ENCODE measurements around the gene PTPRE.

Gene PTPRE

DNA sequence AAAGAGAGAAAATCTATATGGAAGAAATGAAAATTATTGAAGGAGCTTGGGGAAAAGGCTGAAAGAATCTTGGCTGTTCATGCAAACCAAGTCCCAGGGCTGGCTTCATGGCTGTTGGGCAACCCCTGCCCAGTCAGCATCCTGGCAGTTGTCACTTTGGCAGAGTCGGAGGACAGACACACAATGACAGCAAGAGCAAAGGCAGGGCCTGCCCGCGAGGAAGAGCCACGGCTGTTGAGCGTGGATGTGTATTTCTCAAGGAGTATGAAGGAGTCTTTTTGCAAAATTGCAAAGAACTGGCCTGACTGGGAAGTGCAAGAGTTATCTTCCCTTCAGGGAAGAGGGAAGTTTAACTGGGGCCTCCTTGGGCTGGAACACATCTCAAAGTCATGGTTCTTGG, 11.7 kb downstream of the PTPRE start:
- no peak overlapping the region for H3K9ac ChIP-seq (ENCODE audit: low read length)
- TF ChIP-seq, protein P1, sequence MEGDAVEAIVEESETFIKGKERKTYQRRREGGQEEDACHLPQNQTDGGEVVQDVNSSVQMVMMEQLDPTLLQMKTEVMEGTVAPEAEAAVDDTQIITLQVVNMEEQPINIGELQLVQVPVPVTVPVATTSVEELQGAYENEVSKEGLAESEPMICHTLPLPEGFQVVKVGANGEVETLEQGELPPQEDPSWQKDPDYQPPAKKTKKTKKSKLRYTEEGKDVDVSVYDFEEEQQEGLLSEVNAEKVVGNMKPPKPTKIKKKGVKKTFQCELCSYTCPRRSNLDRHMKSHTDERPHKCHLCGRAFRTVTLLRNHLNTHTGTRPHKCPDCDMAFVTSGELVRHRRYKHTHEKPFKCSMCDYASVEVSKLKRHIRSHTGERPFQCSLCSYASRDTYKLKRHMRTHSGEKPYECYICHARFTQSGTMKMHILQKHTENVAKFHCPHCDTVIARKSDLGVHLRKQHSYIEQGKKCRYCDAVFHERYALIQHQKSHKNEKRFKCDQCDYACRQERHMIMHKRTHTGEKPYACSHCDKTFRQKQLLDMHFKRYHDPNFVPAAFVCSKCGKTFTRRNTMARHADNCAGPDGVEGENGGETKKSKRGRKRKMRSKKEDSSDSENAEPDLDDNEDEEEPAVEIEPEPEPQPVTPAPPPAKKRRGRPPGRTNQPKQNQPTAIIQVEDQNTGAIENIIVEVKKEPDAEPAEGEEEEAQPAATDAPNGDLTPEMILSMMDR (IDR thresholded peaks at IDR 0.05; ENCODE audit: low read depth, low read length): no peak
- no peak for TF ChIP-seq EZH2phosphoT487 (IDR thresholded peaks at IDR 0.05; ENCODE audit: low read depth)
- no peak overlapping the region for H3K27ac ChIP-seq (ENCODE audit: low read length)
- no peaks in the 10 kb centered on the region for H3K27me3 ChIP-seq (ENCODE audit: low read depth, low read length)
- no peaks in the 10 kb centered on the region for H4K20me1 ChIP-seq (ENCODE audit: insufficient read depth, low read length)
- H3K9me3 ChIP-seq (ENCODE audit: insufficient read depth, low read length): no peaks in the 10 kb centered on the region
- no peaks in the 10 kb centered on the region for H3K4me1 ChIP-seq (ENCODE audit: low read length)
- H3K4me2 ChIP-seq (ENCODE audit: low read length): no peak overlapping the region
- H3K79me2 ChIP-seq (ENCODE audit: low read length): no peaks in the 10 kb centered on the region
- no peak overlapping the region for H2AFZ ChIP-seq (ENCODE audit: low read depth, low read length)
- H3K36me3 ChIP-seq (replicated peaks; ENCODE audit: low read depth, low read length): no peaks in the 10 kb centered on the region
- H3K4me3 ChIP-seq (ENCODE audit: low read length): no peak overlapping the region

DNA sequence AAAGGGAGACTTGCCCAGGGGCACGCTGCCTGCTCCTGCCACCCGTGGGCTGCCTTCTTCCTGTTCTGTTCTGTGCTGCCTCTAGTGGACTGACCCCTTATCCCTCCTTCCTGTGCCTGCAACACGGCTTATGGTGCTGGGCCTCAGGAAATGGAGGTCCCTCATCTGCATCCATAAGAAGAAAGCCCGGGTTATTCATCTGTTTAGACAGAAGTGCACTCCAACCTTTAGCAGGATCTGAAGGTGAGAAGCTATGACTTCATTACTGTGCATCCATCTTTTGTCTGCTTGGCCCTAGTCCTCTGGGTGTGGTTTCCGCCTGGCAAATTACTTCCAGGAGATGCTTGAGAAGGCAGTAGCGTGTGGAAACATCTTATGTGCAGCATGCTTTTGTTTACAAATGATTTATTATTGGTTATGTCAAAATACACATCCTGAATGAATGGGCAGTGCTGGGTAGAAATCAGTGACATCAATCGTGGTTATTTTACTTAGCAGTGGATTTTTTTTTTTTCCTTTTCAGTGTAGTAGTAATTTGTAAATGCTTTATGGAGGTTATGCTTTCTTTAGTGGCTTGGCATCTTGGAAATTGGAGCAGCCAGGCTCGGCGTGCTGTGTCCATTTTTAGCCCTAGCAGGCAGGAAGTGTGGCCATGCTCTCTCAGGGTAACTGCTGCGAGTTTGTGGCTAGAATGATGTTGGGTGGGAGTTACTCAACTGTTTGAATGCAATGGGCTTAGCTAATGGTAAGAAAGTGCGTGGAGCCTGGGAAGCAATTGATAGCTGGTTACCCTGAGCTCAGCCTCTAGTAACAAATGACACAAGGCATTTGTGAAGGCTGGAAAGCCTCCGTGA, 12.7 kb downstream of the PTPRE start:
- Histone ChIP-seq H3K27ac (ENCODE audit: low read length) (no peak overlapping the region), H3K27me3 (ENCODE audit: low read depth, low read length) (no peaks in the 10 kb centered on the region), H3K4me3 (ENCODE audit: low read length) (no peak overlapping the region), H4K20me1 (ENCODE audit: insufficient read depth, low read length) (no peaks in the 10 kb centered on the region), H3K4me2 (ENCODE audit: low read length) (no peak overlapping the region), H3K9ac (ENCODE audit: low read length) (no peak overlapping the region), H3K36me3 (replicated peaks; ENCODE audit: low read depth, low read length) (no peaks in the 10 kb centered on the region), H3K4me1 (ENCODE audit: low read length) (no peaks in the 10 kb centered on the region), H3K79me2 (ENCODE audit: low read length) (no peaks in the 10 kb centered on the region), H2AFZ (ENCODE audit: low read depth, low read length) (no peak overlapping the region), H3K9me3 (ENCODE audit: insufficient read depth, low read length) (no peaks in the 10 kb centered on the region)
- TF ChIP-seq, protein P1 (IDR thresholded peaks at IDR 0.05; ENCODE audit: low read depth, low read length): no peak
- no peak for TF ChIP-seq EZH2phosphoT487 (IDR thresholded peaks at IDR 0.05; ENCODE audit: low read depth)

DNA sequence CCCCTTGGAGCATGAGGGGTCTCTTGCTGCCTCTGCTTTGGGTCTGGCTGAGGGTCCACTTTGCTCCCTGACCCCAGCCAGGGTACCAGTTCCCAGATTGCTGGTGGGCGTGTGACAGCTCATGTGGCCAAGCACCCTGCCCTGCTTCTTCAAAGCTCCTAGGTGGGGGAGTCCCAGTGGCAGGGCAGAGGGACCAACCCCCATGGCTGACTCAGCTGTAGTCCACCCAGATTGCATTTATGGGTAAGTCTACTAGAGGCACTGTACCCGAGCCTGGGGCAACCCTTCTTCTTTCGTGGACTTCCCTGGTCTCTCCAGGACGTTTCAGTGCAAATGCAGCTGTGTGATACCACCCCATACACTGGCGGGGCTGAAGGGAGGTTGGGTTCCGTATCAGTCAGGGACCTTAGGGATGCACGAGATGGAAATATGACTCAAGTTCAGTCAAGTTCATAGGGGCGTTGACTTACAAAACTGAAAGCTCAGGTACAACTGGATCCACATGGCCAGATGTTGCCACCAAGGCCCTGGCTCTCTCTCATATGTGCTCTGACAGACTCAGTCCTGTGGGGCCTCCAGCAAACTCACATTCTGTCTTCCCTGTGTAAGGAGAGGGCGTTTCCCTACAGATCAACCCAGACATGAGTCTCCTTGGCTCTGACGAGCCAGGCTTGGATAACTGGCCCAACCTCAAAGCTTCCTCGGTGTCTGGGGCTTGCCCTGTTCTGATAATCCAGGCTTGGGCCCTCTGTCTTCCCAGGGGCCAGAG, 13.6 kb downstream of the PTPRE start:
- Histone ChIP-seq H2AFZ (ENCODE audit: low read depth, low read length) (no peak overlapping the region), H4K20me1 (ENCODE audit: insufficient read depth, low read length) (no peaks in the 10 kb centered on the region), H3K4me1 (ENCODE audit: low read length) (no peaks in the 10 kb centered on the region), H3K4me3 (ENCODE audit: low read length) (no peak overlapping the region), H3K27me3 (ENCODE audit: low read depth, low read length) (no peaks in the 10 kb centered on the region), H3K36me3 (replicated peaks; ENCODE audit: low read depth, low read length) (no peaks in the 10 kb centered on the region), H3K9ac (ENCODE audit: low read length) (no peak overlapping the region), H3K9me3 (ENCODE audit: insufficient read depth, low read length) (no peaks in the 10 kb centered on the region), H3K27ac (ENCODE audit: low read length) (no peak overlapping the region), H3K4me2 (ENCODE audit: low read length) (no peak overlapping the region), H3K79me2 (ENCODE audit: low read length) (no peaks in the 10 kb centered on the region)
- TF ChIP-seq EZH2phosphoT487 (IDR thresholded peaks at IDR 0.05; ENCODE audit: low read depth): no peak
- TF ChIP-seq, protein P1 (IDR thresholded peaks at IDR 0.05; ENCODE audit: low read depth, low read length): no peak

- Histone ChIP-seq H3K9me3 (ENCODE audit: insufficient read depth, low read length) (no peaks in the 10 kb centered on the region), H3K27ac (ENCODE audit: low read length) (no peak overlapping the region), H2AFZ (ENCODE audit: low read depth, low read length) (no peak overlapping the region), H3K4me1 (ENCODE audit: low read length) (no peaks in the 10 kb centered on the region), H3K4me3 (ENCODE audit: low read length) (no peak overlapping the region), H3K27me3 (ENCODE audit: low read depth, low read length) (no peaks in the 10 kb centered on the region), H3K9ac (ENCODE audit: low read length) (no peak overlapping the region), H3K4me2 (ENCODE audit: low read length) (no peak overlapping the region), H3K79me2 (ENCODE audit: low read length) (no peaks in the 10 kb centered on the region), H3K36me3 (replicated peaks; ENCODE audit: low read depth, low read length) (no peaks in the 10 kb centered on the region), H4K20me1 (ENCODE audit: insufficient read depth, low read length) (no peaks in the 10 kb centered on the region)
- TF ChIP-seq, protein P1 (IDR thresholded peaks at IDR 0.05; ENCODE audit: low read depth, low read length): no peak
- TF ChIP-seq EZH2phosphoT487 (IDR thresholded peaks at IDR 0.05; ENCODE audit: low read depth): no peak
These were observed 14.3 kb downstream of the PTPRE start for GRCh38 chr10:127921075-127921752.
